Cardiac muscle cell (in vitro differentiated cells and primary cell): ENCODE results near the gene LHX6. TPM values are rescaled to one million over a fixed set of nuclear protein-coding genes. Genes with fewer than 3 reads are reported as not detected.

ENCODE experiments used
- DNase-seq, 2 donors: peaks; one replicate each; pipeline versions ENCODE4 v3.0.0 to v3.0.0-alpha.2; 2010 to 2017; ENCODE audit warnings: low read depth in 1 of 2, low spot score in 1 of 2
- H3K27ac ChIP-seq: fragments of 200-600 bp; sonication (generic); 2 replicates; pipeline ENCODE4 v1.5.1; 2016
- H3K27me3 ChIP-seq: fragments of 200-600 bp; sonication (generic); 2 replicates; pipeline ENCODE4 v1.6.0; 2016; ENCODE audit warnings: control low read depth
- H3K36me3 ChIP-seq: fragments of 200-600 bp; sonication (generic); 2 replicates; pipeline ENCODE4 v1.5.1; 2016; ENCODE audit warnings: control low read depth
- H3K4me1 ChIP-seq: fragments of 200-600 bp; sonication (generic); 2 replicates; pipeline ENCODE4 v1.8.1; 2017; ENCODE audit warnings: low read depth, mild to moderate bottlenecking, mixed run types
- H3K4me3 ChIP-seq: fragments of 200-600 bp; sonication (generic); 2 replicates; pipeline ENCODE4 v1.5.1; 2016; ENCODE audit warnings: mild to moderate bottlenecking
- H3K9me3 ChIP-seq: fragments of 200-600 bp; sonication (generic); 2 replicates; pipeline ENCODE4 v1.5.1; 2017; ENCODE audit warnings: low read depth, mild to moderate bottlenecking, control low read depth
- CTCF ChIP-seq: IDR thresholded peaks from 2 replicates; pipeline ENCODE4 v1.5.1; 2012; ENCODE audit warnings: low read depth, mild to moderate bottlenecking, low read length
- polyA plus RNA-seq: library from polyadenylated mRNA; unstranded; fragments of >200 nt; fragmentation: Nextera tagmentation; extraction: Ambion mirVana; gene quantifications from 2 replicates; pipeline ENCODE4 v1.2.1, GENCODE V29; 2016
- total RNA-seq: library from RNA; depleted of rRNA; stranded (reverse); fragments of >200 nt; gene quantifications from 2 replicates; pipeline ENCODE4 v1.2.3, GENCODE V29; 2016

Gene LHX6
- total and polyA plus RNA-seq, 2 experiments from 2014 or later = 0.12 TPM; not detected in 1

- Histone ChIP-seq H3K27me3 (no peaks in the 10 kb centered on the region), H3K27ac (no peak overlapping the region), H3K4me3 (no peak overlapping the region), H3K36me3 (peaks cover 24% of the 10 kb centered on the region), H3K9me3 (no peaks in the 10 kb centered on the region), H3K4me1 (peaks cover 5% of the 10 kb centered on the region)
- no peak for TF ChIP-seq CTCF
- no peak for DNase-seq
These were observed 30.2 kb upstream of the LHX6 start for GRCh38 chr9:122258886-122259415.

DNA sequence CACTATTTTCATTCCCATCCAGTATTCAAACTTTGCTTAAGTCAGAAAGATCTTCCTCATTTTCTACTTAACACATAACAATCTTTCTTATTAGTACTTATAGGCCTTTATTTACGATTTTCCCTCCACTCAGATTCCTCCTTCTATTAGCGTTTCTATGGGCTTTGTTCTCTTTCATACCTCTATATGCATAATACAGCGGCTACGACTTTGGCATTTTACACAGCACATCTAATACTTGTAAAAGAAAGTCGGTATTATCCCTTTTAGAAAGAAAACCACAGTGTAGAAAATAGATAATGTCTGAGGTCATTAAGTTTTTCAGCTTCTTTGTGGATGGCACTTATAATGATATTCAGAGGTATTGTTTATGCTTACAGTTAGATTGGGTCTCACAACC lies 27.4 kb upstream of the LHX6 start:
- no peaks in the 10 kb centered on the region for H3K9me3 ChIP-seq
- no peak for TF ChIP-seq CTCF
- no peak overlapping the region for H3K27ac ChIP-seq
- no peak for DNase-seq
- H3K4me1 ChIP-seq = no peaks in the 10 kb centered on the region
- H3K27me3 ChIP-seq = no peaks in the 10 kb centered on the region
- no peak overlapping the region for H3K4me3 ChIP-seq
- H3K36me3 ChIP-seq = peaks cover 25% of the 10 kb centered on the region

DNA sequence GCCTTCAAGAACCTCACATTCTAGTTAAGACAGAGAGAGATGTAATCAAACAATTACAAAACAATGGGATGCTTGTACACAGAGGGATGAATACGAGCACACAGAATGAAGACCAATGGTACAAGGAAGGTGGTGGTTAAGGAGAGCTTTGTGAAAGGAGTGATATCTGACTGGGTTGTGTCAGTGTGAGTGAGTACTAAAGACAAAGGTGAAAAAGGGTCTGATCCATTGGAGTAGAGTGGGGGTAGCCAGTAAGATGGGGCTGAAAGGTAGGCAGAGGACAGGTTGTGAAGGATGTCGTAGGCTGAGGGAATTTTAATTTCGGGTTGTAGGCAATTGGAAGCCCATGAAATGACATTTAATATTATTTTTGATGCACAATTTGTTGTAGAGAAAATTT lies 26.0 kb upstream of the LHX6 start:
- DNase-seq = no peak
- Histone ChIP-seq H3K9me3 (no peaks in the 10 kb centered on the region), H3K27ac (no peak overlapping the region), H3K4me1 (no peaks in the 10 kb centered on the region), H3K36me3 (peaks cover 22% of the 10 kb centered on the region), H3K4me3 (no peak overlapping the region), H3K27me3 (no peaks in the 10 kb centered on the region)
- TF ChIP-seq CTCF = no peak

- no peaks in the 10 kb centered on the region for H3K4me1 ChIP-seq
- DNase-seq = peak in 1 of 2 donors; percentile 39
- no peak for TF ChIP-seq CTCF
- H3K27me3 ChIP-seq = no peaks in the 10 kb centered on the region
- H3K27ac ChIP-seq = no peak overlapping the region
- peaks cover 19% of the 10 kb centered on the region for H3K36me3 ChIP-seq
- H3K4me3 ChIP-seq = no peak overlapping the region
- no peaks in the 10 kb centered on the region for H3K9me3 ChIP-seq
These were observed 24.0 kb upstream of the LHX6 start for GRCh38 chr9:122252796-122253195.

- TF ChIP-seq CTCF = no peak
- no peak for DNase-seq
- no peaks in the 10 kb centered on the region for H3K4me1 ChIP-seq
These were observed 22.6 kb upstream of the LHX6 start for GRCh38 chr9:122251351-122251750.

GRCh38 chr9:122248448-122248865 lies 19.7 kb upstream of the LHX6 start:
- no peaks in the 10 kb centered on the region for H3K27me3 ChIP-seq
- TF ChIP-seq CTCF = no peak
- H3K27ac ChIP-seq = no peak overlapping the region
- no peak overlapping the region for H3K4me3 ChIP-seq
- no peaks in the 10 kb centered on the region for H3K9me3 ChIP-seq
- H3K36me3 ChIP-seq = peaks cover 52% of the 10 kb centered on the region
- H3K4me1 ChIP-seq = no peaks in the 10 kb centered on the region
- no peak for DNase-seq

More at GRCh38 chr9:122251351-122251750, 22.6 kb upstream of the LHX6 start:
- Histone ChIP-seq H3K27ac (no peak overlapping the region), H3K9me3 (no peaks in the 10 kb centered on the region), H3K4me3 (no peak overlapping the region), H3K36me3 (peaks cover 26% of the 10 kb centered on the region), H3K27me3 (no peaks in the 10 kb centered on the region)
